ENCODE results near the gene TP73. TPM values are rescaled to one million over a fixed set of nuclear protein-coding genes. Genes with fewer than 3 reads are reported as not detected.

TP73 gene
- total RNA-seq, 3 donors from 2014 or later = 0.12 to 0.63 (median 0.51) TPM

- DNase-seq (peak in 1 of 3 donors; percentile 32), ATAC-seq (no peak)
- H3K36me3 ChIP-seq (ENCODE audit: low read depth) = peaks cover 17% of the 10 kb centered on the region
- no peaks in the 10 kb centered on the region for H3K9me3 ChIP-seq
- intact Hi-C loops (cut with DNase I, micrococcal nuclease) = no loop called here
- H3K4me1 ChIP-seq (ENCODE audit: low read depth) = no peaks in the 10 kb centered on the region
- TF ChIP-seq CTCF (IDR thresholded peaks at IDR 0.05) = no peak
- H3K4me3 ChIP-seq = no peak overlapping the region
These were observed 131.5 kb downstream of the TP73 start for GRCh38 chr1:3783651-3784474.

DNA sequence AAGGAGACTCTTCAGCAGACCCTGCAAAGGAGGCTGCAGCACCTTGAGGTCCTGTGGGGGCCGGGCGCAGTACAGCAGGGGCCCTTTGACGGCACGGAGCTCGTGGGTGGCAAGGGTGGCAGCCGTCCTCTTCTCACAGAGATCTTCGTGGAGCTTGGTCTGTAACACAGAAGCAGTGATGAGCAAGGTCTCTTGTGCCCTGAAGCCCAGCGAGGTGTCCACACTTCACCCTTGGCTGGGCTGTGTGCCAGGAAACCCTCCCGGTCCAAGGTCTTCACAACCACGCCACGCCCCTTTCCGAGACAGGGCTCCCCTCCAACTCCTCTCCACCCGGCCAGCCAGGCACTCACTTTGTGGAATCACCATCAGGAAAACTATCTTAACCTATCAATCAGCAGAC, 132.7 kb downstream of the TP73 start:
- intact Hi-C loops (cut with DNase I, micrococcal nuclease) = no loop called here
- ATAC-seq (no peak), DNase-seq (peak; percentile 54 to 67 (median 60))
- peaks cover 17% of the 10 kb centered on the region for H3K36me3 ChIP-seq (ENCODE audit: low read depth)
- H3K4me1 ChIP-seq (ENCODE audit: low read depth) = no peaks in the 10 kb centered on the region
- H3K4me3 ChIP-seq = no peak overlapping the region
- no peak for TF ChIP-seq CTCF (IDR thresholded peaks at IDR 0.05)
- no peaks in the 10 kb centered on the region for H3K9me3 ChIP-seq

GRCh38 chr1:3785456-3786157, 133.3 kb downstream of the TP73 start:
- no peak for TF ChIP-seq CTCF (IDR thresholded peaks at IDR 0.05)
- no peak overlapping the region for H3K4me3 ChIP-seq
- no peaks in the 10 kb centered on the region for H3K4me1 ChIP-seq (ENCODE audit: low read depth)
- no peaks in the 10 kb centered on the region for H3K9me3 ChIP-seq
- peak; percentile 38 to 53 (median 50) for DNase-seq
- H3K36me3 ChIP-seq (ENCODE audit: low read depth) = peaks cover 17% of the 10 kb centered on the region
- peak; percentile 72 for ATAC-seq
- intact Hi-C loops (cut with DNase I, micrococcal nuclease) = no loop called here

Other genes with a start within 250 kb of the TP73 start
- gene ARHGEF16, start 197.9 kb upstream of the TP73 start, total RNA-seq = 100 to 1,000 TPM in 1 of 3 donors, 10 to 100 TPM in 2; 51.2 to 101 (median 90.2) TPM
- 10 to 100 TPM in 1 of 3 donors, 1 to 10 TPM in 2; 6.2 to 12.2 (median 8.5) TPM for gene MEGF6, start 41.0 kb upstream of the TP73 start, total RNA-seq
- gene TPRG1L, start 27.5 kb upstream of the TP73 start, total RNA-seq = 10 to 100 TPM; 70.4 to 96.0 (median 76.1) TPM
- gene WRAP73, start 2.4 kb upstream of the TP73 start, total RNA-seq = 10 to 100 TPM; 19.2 to 26.3 (median 21.0) TPM
- gene CCDC27, start 99.9 kb downstream of the TP73 start, total RNA-seq = not detected
- 10 to 100 TPM in 1 of 3 donors, 1 to 10 TPM in 2; 1.6 to 16.1 (median 2.6) TPM for gene SMIM1, start 120.2 kb downstream of the TP73 start, total RNA-seq
- 10 to 100 TPM; 33.2 to 58.9 (median 34.7) TPM for gene LRRC47, start 144.0 kb downstream of the TP73 start, total RNA-seq
- 10 to 100 TPM; 33.4 to 62.0 (median 36.1) TPM for gene CEP104, start 204.7 kb downstream of the TP73 start, total RNA-seq
- 1 to 10 TPM; 7.6 to 9.2 (median 8.4) TPM for gene DFFB, start 205.0 kb downstream of the TP73 start, total RNA-seq
- 10 to 100 TPM; 19.3 to 23.7 (median 21.8) TPM for gene C1orf174, start 247.8 kb downstream of the TP73 start, total RNA-seq